ENCODE results near the gene TNN. TPM values are rescaled to one million over a fixed set of nuclear protein-coding genes. Genes with fewer than 3 reads are reported as not detected.

The TNN gene
- total and polyA plus RNA-seq, 2 experiments from 2014 or later = not detected

DNA sequence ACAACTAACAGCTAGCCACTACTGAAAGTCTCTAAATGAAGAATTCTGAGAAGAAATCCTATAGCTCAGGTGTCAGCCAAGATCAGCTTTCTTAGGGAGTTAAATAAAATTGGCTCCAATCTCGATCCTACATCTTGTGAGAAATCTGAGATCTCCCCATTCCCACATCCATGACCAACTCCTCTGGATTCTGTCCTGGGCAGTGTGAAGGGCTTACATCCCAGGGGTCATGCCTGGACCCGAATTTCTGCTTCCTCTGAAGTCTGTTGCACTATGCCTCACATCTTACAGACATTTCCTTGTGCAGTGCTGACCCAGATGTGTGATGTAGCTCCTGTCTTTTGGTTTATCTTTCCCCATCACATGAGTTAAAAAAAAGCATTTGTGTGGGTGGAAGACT is 4.8 kb upstream of the TNN start:
- Histone ChIP-seq H3K27ac (no peak overlapping the region), H3K79me2 (ENCODE audit: insufficient read depth) (no peaks in the 10 kb centered on the region), H3K9me3 (ENCODE audit: low read depth) (no peaks in the 10 kb centered on the region), H3F3A (ENCODE audit: insufficient read depth) (no peaks in the 10 kb centered on the region), H2AFZ (no peak overlapping the region), H3K27me3 (replicated peaks; ENCODE audit: insufficient read depth) (peaks cover 5% of the 10 kb centered on the region; the same call in 1 of the 2 replicates), H3K9me2 (ENCODE audit: insufficient read depth) (no peaks in the 10 kb centered on the region), H3K4me1 (ENCODE audit: insufficient read depth) (no peaks in the 10 kb centered on the region), H3K9ac (no peak overlapping the region), H3K4me3 (no peak overlapping the region), H3K36me3 (ENCODE audit: low read depth) (no peaks in the 10 kb centered on the region), H3K4me2 (ENCODE audit: unreplicated experiment) (no peak overlapping the region), H4K20me1 (ENCODE audit: insufficient read depth) (no peaks in the 10 kb centered on the region)
- TF ChIP-seq EZH2 (IDR thresholded peaks at IDR 0.05; ENCODE audit: insufficient read depth, poor library complexity, severe bottlenecking) (no peak), EZH2phosphoT487 (IDR thresholded peaks at IDR 0.05; ENCODE audit: insufficient read depth, low read depth) (no peak)
- no peak for DNase-seq
- WGBS, 2 experiments (ENCODE audit: low coverage in 1 of 2, low lambda C conversion rate in 2 of 2, missing lambda C conversion rate in 2 of 2) = 22 to 40% methylated on average over 2 of the region's 2 CpGs
- in situ Hi-C loops (cut with MboI) = no loop called here

DNA sequence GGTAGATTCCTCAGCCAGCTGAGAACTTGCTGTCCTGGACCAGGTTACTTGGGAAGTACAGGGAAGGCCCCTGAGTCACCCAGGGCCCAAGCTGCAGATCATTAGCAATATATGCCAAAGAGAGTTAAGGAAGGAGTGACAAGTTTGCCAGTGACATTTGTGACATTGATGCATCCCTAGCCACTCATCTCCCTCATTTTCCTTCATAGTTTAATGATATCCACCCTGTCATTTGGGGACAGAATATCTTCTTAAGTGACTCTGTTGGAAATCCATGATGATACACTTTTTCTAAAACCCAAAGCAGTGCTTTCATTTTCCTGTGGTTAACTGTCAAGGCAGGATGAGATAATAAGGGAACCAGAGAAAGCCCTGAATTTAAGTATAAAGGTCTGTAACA is 3.2 kb downstream of the TNN start:
- peaks cover 10% of the 10 kb centered on the region for H3K4me1 ChIP-seq (ENCODE audit: insufficient read depth)
- H3K79me2 ChIP-seq (ENCODE audit: insufficient read depth) = no peaks in the 10 kb centered on the region
- no peak overlapping the region for H3K27ac ChIP-seq
- no peaks in the 10 kb centered on the region for H3F3A ChIP-seq (ENCODE audit: insufficient read depth)
- no peaks in the 10 kb centered on the region for H3K9me2 ChIP-seq (ENCODE audit: insufficient read depth)
- H3K9me3 ChIP-seq (ENCODE audit: low read depth) = no peaks in the 10 kb centered on the region
- TF ChIP-seq EZH2 (IDR thresholded peaks at IDR 0.05; ENCODE audit: insufficient read depth, poor library complexity, severe bottlenecking) = no peak
- TF ChIP-seq EZH2phosphoT487 (IDR thresholded peaks at IDR 0.05; ENCODE audit: insufficient read depth, low read depth) = no peak
- no peaks in the 10 kb centered on the region for H4K20me1 ChIP-seq (ENCODE audit: insufficient read depth)
- H3K9ac ChIP-seq = no peak overlapping the region
- no peak overlapping the region for H3K4me3 ChIP-seq
- no peak for DNase-seq
- H3K36me3 ChIP-seq (ENCODE audit: low read depth) = no peaks in the 10 kb centered on the region
- in situ Hi-C loops (cut with MboI) = no loop called here
- H3K27me3 ChIP-seq (replicated peaks; ENCODE audit: insufficient read depth) = peaks cover 7% of the 10 kb centered on the region
- H3K4me2 ChIP-seq (ENCODE audit: unreplicated experiment) = no peak overlapping the region
- no peak overlapping the region for H2AFZ ChIP-seq

DNA sequence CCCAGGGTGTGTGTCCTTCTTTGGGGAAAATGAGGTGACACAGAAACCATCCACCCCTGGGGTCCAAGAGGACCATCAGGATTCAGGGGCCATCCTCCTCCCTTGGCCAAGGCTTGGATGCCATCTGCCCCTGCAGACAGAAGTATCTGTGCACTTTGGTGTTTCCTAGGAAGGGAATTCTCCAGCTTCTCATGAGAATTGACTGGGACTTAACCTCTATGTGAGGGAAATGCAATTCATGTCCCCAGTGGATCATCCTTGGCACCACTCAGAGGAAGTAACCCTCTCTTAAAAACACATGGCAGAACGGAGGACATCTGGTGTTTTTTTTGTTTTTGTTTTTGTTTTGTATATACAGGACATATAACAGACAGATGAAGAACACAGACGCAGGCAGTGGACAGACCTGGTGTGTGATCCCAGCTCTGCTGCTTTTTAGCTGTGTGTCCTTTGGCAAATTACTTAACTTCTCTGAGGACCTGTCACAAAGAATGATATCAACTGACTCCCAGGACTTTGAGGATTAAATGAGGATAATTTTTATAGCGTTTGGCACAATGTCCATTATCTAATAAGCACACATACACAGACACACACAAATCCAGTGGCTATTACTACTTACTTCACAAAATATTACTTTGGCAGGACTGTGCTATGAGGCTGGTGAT is 3.8 kb downstream of the TNN start:
- Histone ChIP-seq H3K36me3 (ENCODE audit: low read depth) (no peaks in the 10 kb centered on the region), H3K27me3 (replicated peaks; ENCODE audit: insufficient read depth) (peaks cover 7% of the 10 kb centered on the region), H3K9me3 (ENCODE audit: low read depth) (no peaks in the 10 kb centered on the region), H3K9me2 (ENCODE audit: insufficient read depth) (no peaks in the 10 kb centered on the region), H3K9ac (no peak overlapping the region), H3K4me2 (ENCODE audit: unreplicated experiment) (no peak overlapping the region), H3K4me1 (ENCODE audit: insufficient read depth) (peaks cover 10% of the 10 kb centered on the region), H3F3A (ENCODE audit: insufficient read depth) (no peaks in the 10 kb centered on the region), H3K4me3 (no peak overlapping the region), H2AFZ (no peak overlapping the region), H3K79me2 (ENCODE audit: insufficient read depth) (no peaks in the 10 kb centered on the region), H3K27ac (no peak overlapping the region), H4K20me1 (ENCODE audit: insufficient read depth) (no peaks in the 10 kb centered on the region)
- DNase-seq = no peak
- in situ Hi-C loops (cut with MboI) = no loop called here
- no peak for TF ChIP-seq EZH2phosphoT487 (IDR thresholded peaks at IDR 0.05; ENCODE audit: insufficient read depth, low read depth)
- TF ChIP-seq EZH2 (IDR thresholded peaks at IDR 0.05; ENCODE audit: insufficient read depth, poor library complexity, severe bottlenecking) = no peak
- 39 to 48% methylated on average over 3 of the region's 3 CpGs for WGBS, 2 experiments (ENCODE audit: low coverage in 1 of 2, low lambda C conversion rate in 2 of 2, missing lambda C conversion rate in 2 of 2)

DNA sequence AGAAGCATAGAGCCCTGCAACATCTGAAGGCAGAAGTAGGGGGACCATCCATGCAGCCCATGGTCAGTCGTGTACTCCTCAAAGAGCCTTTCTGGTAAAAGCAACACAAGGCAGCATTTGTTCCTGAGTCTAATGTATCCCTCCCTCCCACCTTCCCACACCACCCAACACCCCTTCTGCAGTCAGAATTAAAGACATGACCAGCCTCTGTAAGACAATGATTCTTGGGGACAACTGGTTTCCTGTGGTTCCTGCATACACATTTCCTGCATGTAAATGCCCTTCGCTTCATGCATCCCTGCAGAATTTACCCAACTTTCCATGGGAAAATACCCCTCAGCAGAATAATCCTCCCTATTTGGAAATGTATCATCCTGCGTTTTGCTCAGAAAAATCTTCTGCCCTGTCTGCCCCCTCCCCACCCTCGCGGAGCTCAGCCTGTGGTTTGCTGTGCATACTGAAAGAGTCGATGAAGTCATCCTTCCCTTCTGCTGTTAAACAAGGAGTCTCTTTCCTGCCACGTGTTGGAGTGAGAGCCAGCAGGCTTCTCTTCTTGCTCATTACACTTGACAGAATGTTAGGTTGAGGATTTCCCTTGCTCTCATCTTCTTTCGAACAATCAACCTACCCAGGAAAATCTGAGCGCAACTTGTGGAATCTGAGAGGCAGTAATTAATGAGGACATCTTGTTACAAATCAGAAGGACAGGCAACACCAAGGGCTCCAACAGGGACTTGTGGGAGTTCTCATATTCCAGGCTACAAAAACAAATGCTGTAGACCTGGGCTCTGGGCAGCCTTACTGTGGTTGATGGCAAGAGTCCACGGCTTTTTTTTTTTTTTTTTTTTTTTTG is 4.7 kb downstream of the TNN start:
- 14 to 15% methylated on average over 10 of the region's 10 CpGs for WGBS, 2 experiments (ENCODE audit: low coverage in 1 of 2, low lambda C conversion rate in 2 of 2, missing lambda C conversion rate in 2 of 2)
- Histone ChIP-seq H3K27ac (no peak overlapping the region), H3K4me1 (ENCODE audit: insufficient read depth) (peaks cover 10% of the 10 kb centered on the region), H2AFZ (peak overlapping the region; percentile 61), H3K79me2 (ENCODE audit: insufficient read depth) (no peaks in the 10 kb centered on the region), H3F3A (ENCODE audit: insufficient read depth) (no peaks in the 10 kb centered on the region), H3K9ac (no peak overlapping the region), H3K4me2 (ENCODE audit: unreplicated experiment) (peak overlapping the region; percentile 48), H3K4me3 (peak overlapping the region; percentile 25; the same call in 1 of the 2 replicates), H3K36me3 (ENCODE audit: low read depth) (no peaks in the 10 kb centered on the region), H3K27me3 (replicated peaks; ENCODE audit: insufficient read depth) (peaks cover 3% of the 10 kb centered on the region; the same call in 1 of the 2 replicates), H3K9me2 (ENCODE audit: insufficient read depth) (no peaks in the 10 kb centered on the region), H3K9me3 (ENCODE audit: low read depth) (no peaks in the 10 kb centered on the region), H4K20me1 (ENCODE audit: insufficient read depth) (no peaks in the 10 kb centered on the region)
- TF ChIP-seq EZH2phosphoT487 (IDR thresholded peaks at IDR 0.05; ENCODE audit: insufficient read depth, low read depth) (no peak), EZH2 (IDR thresholded peaks at IDR 0.05; ENCODE audit: insufficient read depth, poor library complexity, severe bottlenecking) (no peak)
- in situ Hi-C loops (cut with MboI) = no loop called here
- DNase-seq = peak; percentile 81
